Lung microvascular endothelial cell (primary cell): ENCODE results near the gene TAOK2. TPM values are rescaled to one million over a fixed set of nuclear protein-coding genes. Genes with fewer than 3 reads are reported as not detected.
"Not testable (repeated sequence)": the region's sequence is repeated elsewhere in the genome, so short reads cannot be mapped to it uniquely, and the experiment has no call there.

ENCODE experiments used
- DNase-seq, 2 donors: peaks; one replicate each; pipeline versions ENCODE4 v3.0.0 to v3.0.0-alpha.2; 2010; ENCODE audit warnings: low read depth in 2 of 2
- total RNA-seq: library from RNA; depleted of rRNA; stranded (reverse); fragments of >200 nt; gene quantifications from 2 replicates; pipeline ENCODE4 v1.2.1, GENCODE V29; 2014

The TAOK2 gene
- total RNA-seq: 61.2 and 86.1 TPM in 2 replicates

DNA sequence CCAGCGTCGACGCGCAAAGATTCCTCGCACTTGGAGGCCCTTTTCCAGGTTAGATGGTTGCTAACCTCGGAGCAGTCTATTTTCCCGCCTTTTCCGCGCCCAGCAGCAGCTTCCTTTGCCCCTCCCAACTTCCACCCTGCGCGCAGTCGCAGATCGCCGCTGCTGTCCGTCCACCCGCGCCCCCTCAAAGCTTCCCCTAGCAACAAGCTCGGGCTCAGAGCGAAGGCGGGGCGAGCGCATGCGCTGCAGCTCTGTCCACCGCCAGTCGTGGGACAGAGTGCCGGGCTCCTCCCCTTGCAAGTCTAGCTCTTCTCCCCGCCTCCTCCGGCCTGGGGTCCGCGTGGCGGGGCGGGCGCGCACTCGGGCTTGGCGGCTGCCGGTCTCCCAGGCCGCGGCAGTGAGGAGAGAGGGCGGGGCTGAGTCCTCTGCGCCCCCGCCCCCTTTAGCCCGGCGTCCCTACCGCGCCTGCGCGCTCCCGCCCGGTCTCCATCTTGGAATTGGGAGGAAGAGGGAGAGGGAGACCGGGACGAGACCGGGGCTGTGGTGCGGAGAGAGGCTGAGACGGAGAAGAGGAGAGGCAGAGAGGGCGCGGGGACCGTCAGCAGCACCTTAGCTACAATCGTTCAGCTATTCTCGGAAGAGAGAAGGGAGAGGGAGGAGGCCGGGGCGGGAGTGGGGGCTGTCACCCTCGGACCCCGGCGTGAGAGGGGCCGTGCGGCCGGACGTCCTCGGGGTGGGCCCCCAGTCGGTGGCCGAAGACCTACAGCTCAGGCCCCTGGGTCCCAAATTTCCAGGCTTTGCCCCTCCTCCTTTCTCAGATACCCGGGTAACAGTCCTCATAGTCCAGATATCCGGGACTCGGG, at the start of gene TAOK2:
Gene TAOK2, plus strand, starts transcription at position 485 of the 863 bp plus-strand sequence. CDS start 3,905 bp downstream, outside the sequence.
- peak; percentile 100 for DNase-seq

DNA sequence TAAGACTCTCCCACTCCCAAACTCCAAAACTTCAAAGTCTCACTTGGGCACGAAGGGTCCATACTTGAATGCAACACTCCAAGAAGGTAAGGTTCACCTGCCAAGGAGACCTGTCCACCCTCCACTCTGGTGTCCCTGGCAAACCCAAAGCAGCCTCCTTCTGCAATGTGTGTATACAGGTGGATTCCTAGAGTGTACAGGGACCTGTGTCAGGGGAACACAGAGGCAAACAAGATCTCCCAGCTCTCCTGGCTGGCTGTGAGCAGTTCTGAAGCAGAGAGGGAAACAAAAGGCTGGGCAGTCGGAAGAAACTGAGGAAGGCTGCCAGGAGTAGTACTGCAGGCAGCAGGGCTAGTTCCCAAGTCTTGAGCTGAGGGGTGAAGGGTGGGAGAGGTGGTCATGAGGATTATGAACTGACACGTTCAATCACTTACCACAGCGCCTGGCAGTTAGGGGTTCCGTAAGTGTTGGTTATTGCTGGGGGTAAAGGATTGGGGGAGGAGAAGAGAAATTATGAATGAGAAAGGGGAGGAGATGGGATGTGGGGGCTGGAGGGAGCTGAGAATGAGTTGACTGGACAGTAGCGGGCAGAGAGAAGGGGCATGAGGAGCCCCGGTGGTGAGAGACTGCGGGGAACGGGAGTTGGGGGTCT, 48.4 kb upstream of the TAOK2 start:
- peak; percentile 8 to 18 for DNase-seq

DNA sequence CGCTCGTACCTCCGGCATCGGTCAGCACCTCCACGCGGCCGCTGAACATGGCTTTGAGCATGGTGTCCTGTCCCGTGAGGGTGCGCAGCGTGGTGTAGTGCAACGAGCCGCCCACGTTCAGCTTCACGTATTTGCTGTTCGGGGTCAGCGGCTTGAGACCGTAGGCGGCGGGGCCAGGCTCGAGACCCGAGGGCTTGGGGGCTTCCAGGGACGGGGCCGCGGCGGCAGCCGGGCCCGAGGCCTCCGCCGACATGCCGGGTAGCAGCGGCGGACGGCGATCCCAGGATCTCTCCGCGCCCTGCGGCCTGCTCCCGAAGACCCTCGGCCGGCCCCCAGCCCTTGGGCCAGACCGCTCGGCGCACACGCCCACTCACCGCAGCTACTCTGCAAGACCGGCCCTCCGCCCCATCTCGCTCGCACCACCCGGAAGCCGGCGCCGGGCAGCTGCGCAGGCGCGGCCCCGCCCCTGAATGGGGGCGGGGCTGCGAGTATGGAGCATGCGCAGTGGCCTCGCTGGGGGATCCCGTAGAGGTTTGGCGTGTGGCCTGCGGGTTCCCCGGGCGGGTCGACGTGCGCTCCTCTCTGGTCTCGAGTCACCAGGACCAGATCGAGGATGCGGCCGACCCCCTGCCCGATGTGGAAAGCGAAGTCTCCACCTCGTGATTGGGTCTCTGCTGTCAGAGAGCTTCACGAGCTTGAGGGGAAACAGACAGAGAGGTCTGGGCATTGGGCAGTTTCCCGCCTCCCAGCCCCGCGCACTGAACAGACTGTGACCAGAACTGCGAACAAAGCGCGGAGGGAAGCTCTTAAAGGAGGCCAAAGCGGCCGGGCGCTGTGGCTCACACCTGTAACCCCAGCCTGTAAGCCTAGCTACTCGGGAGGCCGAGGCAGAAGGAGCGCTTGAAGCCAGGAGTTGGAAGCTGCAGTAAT, 47.6 kb upstream of the TAOK2 start, which contains the start of gene KCTD13:
Gene KCTD13, minus strand, starts transcription at position 446 of the 930 bp plus-strand sequence. Its CDS starts 193 bp downstream, at position 253.
- peak; percentile 85 to 90 for DNase-seq

DNA sequence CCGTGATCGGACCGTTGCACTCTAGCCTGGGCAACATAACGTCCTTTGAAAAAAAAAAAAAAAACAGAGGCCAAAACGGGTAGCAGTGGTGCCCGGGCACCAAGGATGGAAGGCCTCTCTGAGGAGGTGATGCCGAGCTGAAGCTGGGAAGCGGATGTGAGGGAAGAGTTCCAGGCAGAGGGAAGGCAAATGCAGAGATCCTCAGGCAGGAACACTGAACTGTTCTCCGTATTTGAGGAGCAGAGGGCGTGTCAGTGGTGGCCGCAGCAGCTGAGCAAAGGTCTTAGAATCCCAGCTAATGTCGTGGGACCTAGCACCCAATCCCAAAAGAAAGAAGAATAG, 47.0 kb upstream of the TAOK2 start:
- no peak for DNase-seq

DNA sequence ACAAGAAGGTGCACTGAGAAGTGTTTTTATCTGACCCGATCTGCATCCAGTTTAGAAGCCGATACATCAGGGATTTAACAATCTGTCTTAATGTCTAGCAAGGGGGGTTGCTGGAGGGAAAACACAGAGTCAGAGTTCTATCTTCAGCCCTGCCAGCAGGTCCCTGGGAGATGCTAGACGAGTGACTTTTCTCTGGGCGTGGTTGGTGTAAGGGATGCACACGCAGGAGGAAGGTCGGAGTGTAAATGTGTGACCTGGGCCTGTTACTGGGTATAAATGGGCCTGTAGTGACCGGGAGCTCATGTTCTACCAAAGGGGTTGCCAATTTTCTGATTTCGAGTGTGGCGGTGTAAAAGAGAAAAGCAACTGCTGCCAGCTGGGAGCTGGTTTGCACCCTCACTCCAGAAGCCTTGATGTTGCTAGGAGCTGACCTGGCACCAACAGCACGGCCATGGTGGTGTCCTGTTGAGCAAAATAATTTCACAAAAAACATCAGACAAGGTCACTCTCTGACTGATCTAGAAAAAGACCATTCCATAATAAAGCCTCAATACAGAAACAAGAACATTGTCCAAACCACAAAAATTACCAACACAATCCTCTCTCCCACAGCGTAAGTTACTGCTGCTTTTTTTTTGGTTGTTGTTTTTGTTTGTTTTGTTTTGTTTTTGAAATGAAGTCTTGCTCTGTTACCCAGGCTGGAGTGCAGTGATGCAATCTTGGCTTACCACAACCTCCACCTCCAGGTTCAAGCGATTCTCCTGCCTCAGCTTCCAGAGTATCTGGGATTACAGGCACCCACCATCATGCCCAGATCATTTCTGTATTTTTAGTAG, 46.4 kb upstream of the TAOK2 start:
- no peak for DNase-seq

DNA sequence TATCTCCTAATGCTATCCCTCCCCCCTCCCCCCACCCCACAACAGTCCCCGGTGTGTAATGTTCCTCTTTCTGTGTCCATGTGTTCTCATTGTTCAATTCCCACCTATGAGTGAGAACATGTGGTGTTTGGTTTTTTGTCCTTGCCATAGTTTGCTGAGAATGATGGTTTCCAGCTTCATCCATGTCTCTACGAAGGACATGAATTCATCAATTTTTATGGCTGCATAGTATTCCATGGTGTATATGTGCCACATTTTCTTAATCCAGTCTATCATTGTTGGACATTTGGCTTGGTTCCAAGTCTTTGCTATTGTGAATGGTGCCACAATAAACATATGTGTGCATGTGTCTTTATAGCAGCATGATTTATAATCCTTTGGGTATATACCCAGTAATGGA, 41.9 kb upstream of the TAOK2 start:
- not testable (repeated sequence) for DNase-seq

DNA sequence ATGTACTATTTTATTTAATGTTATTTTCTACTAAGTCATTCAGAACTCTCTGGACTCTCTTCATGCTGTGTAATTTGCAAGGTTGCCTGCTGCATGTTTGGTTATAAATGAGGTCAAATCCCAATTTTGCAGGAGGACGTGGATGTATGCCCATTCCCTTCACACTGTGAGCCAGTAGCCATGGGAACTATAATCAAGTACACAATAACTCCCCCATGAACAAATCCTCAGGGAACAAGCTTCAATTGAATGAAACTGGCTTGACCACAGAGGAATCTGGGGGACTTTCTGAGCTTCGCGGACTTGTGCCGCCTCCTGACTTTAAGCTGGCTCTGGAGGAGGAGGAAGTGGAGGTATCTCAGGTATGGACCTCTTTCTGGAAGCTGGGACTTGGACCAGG, 33.0 kb upstream of the TAOK2 start:
- DNase-seq: no peak

DNA sequence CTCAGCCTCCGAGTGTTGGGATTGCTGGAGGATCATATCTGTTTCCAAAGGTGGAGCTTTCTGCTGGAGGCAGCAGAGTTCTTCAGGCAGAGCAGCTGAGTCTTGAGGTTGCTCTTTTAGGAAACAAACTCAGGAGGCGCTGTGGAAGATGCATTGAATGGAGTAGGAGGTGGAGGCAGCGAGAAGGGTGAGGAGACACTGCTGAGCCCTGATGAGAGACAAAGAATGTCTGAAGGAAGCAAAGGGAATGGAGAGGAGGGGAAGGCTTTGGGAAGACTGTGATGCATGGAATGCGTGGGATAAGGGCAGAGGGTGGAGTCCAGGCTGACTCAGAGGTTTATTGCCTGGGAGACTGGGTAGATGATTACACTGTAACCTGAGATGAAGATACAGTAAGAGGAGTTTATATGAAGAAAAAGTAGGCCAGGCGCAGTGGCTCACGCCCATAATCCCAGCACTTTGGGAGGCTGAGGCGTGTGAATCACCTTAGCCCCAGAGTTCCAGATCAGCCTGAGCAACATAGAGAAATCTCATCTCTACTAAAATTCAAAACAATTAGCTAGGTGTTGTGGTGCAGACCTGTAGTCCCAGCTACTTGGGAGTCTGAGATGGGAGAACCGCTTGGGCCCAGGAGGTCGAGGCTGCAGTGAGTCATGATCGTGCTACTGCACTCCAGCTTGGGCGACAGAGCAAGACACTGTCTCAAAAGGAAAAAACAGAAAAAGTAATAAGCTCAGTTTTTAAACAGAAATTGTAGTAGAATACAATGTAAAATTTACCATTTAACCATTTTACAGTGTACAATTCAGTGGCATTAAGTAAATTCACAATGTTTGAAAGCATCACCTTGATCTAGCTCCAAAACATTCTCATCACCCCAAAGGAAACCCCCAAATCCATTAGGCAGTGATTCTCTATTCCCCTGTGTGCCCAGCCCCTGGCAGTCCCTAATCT, 29.5 kb upstream of the TAOK2 start:
- DNase-seq: peak in 1 of 2 donors; percentile 75

DNA sequence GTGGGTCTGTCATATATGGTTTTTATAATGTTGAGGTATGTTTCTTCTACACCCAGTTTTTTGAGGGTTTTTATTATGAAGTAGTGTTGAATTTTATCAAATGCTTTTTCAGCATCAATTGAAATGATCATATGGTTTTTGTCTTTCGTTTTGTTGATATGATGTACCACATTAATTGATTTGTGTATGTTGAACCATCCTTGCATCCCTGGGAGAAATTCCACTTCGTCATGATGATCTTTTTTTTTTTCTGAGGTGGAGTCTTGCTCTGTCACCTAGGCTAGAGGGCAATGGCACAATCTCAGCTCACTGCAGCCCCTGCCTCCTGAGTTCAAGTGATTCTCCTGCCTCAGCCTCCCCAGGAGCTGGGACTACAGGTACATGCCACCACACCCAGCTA, 25.8 kb upstream of the TAOK2 start:
- no peak for DNase-seq

DNA sequence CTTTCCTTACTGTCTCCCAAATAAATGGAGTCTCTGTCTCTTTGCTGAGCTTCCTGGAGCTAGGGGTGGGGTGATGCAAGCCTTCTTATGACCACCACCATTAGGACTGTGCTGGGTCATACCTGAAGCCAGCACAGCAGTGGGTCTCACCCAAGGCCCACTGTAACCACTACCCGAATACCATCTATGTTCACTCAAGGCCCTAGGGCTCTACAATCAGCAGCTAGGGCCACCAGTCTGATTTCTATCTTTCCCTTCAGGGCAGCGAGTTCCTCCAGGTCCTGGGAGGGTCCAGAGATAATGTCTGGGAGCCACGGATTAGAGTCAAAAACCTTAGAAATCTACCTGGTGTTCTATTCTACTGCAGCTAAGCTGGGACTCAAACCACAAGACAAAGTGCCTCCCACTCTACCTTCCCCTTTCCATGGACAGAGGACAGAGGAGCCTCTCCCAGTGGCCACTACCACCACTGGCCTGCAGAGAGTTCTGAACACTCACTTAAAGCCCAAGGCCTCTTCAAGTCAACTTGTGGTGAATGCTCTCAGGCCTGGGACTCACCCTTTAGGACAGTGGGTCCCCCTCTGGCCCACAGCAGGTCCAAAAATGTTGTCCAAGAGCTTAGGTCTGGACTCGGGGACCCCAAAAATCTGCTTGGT, 22.7 kb upstream of the TAOK2 start:
- no peak for DNase-seq

DNA sequence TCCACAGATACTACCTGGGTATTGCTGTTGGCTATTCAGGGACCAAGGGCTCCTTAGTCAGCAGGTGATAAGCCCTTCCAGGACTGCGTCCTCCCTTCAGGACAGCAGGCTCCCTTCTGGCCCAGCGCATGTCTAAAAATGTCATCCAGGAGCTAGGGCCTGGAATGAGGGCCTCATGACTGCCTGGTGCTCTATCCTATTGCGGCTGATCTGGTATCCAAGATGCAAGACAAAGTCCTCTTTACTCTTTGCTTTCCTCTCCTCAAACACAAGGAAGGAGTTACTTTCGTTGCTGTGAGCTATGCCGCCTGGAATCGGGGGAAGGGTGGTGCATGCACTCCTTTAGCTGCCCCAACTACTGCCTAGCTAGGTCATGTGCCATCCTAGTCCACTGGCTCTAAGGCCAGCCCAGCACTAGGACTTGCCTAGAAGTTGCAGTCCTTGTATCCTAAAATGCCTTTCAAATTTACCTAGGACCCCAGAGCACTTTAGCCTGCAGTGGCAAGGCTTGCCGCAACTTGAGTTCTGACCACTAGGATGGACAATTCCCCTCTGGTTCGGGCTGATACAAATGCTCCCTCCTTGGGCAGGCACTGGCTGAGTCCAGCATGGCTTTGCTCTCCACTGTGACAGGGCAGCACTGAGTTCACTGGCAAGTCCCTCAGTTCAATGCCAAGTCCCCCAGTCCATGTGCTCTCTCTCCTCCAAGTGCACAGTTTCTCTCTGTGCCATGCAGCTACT, 21.9 kb upstream of the TAOK2 start:
- DNase-seq: no peak

DNA sequence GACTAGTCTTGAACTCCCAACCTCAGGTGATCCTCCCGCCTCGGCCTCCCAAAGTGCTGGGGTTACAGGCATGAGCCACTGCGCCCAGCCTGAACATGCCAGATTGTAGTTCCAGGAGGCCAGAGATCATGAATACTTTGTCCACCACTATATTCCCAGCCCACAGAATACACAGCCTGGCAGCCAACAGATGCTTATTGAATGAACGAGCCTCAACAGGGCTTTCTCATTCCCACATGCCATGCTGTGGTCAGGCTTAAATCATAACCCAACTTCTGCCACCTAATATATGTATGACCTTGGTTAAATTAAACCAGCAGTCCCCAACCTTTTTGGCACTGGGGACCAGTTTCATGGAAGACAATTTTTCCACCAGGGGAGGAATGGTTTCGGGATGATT, 14.9 kb upstream of the TAOK2 start:
- DNase-seq: no peak

DNA sequence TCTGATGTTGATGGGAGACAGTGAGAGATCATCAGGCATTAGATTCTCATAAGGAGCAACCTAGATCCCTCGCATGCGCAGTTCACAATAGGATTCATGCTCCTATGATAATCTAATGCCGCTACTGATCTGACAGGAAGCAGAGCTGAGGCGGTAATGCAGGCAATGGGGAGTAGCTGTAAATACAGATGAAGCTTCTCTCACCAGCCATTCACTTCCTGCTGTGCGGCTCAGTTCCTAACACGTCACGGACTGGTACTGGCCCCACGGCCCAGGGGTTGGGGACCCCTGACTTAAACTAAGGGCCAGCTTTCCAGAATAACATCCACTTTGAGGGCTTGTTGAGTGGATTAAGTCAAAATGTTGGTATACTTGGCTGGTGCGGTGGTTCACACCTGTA, 14.4 kb upstream of the TAOK2 start:
- no peak for DNase-seq

DNA sequence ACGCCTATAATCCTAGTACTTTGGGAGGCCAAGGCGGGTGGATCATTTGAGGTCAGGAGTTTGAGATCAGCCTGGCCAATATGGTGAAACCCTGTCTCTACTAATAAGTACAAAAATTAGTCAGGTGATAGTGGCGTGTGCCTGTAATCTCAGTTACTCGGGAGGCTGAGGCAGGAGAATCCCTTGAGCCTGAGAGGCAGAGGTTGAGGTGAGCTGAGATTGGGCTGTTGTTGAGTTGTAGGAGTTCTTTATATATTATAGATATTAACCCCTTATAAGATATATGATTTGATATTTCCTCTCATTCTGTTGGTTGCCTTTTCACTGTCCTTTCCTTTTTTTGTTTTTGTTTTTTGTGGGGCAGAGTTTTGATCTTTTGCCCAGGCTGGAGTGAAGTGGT, 13.8 kb upstream of the TAOK2 start:
- not testable (repeated sequence) for DNase-seq

DNA sequence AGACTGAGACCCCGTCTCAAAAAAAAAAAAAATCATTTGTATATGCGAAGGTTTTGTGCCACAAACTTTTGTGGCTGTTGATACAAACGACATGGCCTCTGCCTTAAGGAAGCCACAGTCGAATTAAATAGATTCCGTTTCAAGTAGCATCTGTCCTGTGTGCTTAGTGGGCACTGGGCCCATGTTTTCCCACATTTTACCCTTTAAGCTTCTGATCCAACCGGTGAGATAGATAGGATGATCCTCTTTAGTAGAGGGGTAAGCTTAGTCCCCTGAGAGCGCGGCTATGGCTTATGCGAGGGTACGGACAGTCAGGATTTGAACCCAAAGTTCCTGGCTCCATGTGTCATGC, 12.6 kb upstream of the TAOK2 start:
- DNase-seq: no peak

DNA sequence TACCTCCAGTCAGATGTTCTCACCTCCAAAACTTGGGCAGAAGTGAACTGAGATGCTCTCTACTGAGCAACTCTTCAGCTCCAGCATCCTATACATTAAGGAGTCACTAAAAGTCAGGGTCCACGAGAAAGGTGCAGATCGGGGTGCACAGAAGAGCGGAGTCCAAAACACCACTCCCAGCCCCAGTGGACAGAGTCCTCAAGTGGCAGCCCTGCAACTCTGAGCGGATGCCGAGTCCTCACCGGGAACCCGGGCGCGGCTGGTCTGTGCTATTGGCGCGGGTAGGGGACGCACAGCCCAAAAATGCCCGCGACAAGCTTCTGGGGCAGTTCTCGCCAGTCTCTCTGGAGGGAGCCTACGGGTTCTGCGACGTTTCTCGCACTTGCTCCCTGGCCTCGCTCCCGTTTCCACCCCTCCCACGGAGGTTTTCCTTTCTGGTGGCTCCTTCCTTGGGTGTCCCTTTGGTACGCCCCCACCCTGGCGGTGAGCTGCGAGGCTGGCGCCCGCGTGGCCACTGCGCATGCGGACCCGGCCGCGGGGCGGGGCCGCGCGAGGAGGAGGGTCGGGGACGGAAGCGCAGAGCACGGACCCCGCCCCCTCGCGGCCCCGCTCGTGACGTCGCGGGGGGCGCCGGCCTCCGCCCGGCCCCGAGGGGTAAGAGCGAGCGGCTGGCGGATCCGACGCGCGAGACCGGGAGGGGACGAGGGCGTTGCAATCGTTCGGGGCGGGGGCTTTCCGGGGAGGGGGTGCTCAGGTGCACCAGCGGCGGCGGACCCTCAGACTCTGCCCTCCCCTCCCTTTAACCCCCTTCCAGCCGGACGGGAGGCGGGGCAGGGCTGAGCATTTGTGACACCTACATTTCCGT, 12.0 kb upstream of the TAOK2 start, which contains the start of gene TMEM219:
Gene TMEM219, plus strand, starts transcription at position 601 of the 865 bp plus-strand sequence. CDS start 1,065 bp downstream, outside the sequence.
- DNase-seq: peak; percentile 87 to 90

DNA sequence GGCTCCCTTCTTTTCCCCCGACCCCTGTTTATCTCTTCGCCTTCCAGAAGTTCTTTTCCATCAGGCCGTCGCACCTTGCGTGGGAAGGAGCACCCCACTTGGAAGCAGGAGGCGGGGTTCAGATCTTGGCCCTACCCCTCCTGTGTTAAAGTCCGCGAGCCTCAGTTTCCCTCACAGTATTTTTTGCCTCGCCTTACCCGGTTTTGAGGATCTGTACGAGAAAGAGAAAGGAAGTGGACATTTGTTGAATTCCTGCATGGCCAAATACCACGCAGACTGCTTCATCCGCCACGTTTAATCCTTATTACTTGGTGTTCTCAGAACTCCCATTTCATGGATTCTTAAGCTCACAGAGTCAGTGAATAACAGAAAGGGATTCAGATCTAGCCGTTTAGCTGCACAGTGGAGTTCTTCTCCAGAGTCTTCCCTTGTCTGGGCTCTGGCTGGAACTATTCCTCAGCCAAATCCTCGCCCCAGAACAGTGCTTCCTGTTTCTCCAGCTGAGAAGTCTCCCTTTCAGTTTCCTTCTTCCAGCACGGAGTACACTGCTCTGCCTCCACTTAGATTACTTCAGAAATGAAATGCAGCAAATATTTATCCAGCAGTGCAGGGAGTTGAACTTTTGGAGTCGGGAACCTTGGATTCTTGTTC, 11.2 kb upstream of the TAOK2 start:
- peak in 1 of 2 donors; percentile 66 for DNase-seq
